Right forelimb (tissue), 1 donor: Measurements from ENCODE around the gene FBXL15.
"Not testable (repeated sequence)": the region's sequence is repeated elsewhere in the genome, so short reads cannot be mapped to it uniquely, and the experiment has no call there.

ENCODE experiments used
- DNase-seq: peaks from one replicate; pipeline ENCODE4 v3.0.0-alpha.2; 2018

The FBXL15 gene

DNA sequence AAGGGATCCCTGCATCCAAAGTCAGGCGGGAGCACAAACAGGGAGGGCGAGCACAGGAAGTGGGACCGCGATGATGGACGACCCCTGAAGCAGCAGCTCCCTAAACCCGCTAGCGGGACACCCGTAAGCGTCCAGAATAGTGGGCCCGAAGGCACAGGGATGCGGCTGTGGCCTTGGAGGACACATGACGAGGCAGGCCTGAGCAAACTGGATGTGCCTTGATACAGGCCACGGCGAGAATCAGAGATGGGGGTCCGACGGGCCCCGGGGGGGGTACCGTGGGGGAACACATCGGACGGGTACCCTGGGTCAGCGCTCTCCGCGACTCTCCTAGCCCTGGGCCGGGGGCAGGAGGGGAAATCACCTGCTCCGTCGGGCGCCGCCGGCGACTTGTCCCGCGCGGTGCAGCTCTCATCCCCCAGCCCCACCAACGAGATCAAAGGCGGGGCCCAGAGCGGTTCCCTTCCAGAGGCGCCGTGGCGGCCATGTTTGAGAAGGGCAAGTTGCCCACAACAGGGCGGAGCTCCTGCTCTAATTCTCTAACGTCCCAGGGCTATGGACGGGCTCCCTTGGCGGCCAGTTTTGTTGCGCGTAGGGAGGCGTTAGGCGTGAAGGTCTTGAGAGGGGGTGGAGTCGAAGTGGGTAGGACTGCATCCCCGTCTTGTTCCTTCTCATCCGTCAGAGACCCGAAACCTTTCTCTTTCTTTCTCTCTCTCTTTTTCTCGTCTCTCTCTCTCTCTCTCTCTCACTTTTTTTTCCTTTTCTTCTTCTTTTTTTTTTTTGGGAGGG lies 11.7 kb downstream of the FBXL15 start, which contains the start of gene CUEDC2:
Gene CUEDC2 (minus strand): TSS at position 413 of the 789 bp plus-strand sequence. CDS start 7,386 bp downstream, outside the sequence.
- DNase-seq = peak; percentile 99

- no peak for DNase-seq
Observed at GRCh38 chr10:102433619-102434046, 13.0 kb downstream of the FBXL15 start.

DNA sequence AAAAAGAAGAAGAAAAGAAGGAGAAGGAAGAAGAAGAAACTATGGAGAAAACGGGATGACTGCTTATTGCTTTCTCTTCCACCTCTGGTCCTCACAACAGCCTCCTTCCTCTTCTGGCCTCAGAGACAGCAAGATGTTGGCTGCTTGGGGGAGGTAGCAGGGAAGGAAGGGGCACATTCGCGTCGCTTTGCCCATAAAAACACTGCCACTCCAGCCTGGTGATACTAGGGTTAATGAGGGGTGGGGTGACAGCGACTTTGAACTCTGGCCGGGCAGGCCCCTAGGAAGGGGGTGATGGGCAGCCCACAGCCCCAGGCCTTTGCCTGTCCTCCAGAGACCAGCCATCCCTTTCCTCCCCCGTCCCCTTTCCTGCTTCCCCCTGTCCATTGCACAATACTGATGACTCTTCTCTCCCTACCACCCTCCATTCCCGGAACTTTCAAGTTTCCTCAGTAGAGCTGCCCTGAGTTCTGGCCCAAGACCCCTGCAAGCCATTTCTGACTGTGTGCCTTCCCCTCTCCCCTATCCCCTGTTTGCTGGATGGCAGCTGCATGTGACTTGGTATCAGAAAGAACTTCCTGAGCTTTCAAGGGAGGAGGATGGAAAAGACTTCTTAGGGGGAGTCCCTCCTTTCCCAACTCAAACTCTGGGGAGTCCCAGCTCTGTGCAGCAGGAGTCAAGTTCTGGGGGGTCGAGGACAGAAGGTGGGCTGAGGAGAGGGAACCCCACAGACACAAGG lies 13.9 kb downstream of the FBXL15 start:
- no peak for DNase-seq

DNA sequence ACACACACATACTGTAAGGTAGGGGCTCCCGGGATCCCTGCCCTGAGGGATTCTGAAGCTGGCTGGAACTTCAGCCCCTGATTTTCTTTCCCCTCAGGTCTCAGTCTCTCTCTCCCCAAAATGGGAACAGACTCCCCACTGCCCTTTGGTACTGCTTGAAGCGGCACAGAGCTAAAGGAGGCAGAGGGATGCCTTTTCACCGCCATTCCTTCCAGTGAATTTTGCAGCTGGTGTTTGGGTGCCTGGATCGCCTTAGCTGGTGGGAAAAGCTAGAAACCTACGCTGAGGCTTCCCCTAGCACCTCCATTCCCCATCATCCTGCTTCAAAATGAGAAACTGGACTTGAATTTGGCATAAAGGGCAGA lies 14.5 kb downstream of the FBXL15 start:
- no peak for DNase-seq

GRCh38 chr10:102435529-102436233 lies 15.0 kb downstream of the FBXL15 start:
- no peak for DNase-seq

- DNase-seq = no peak
Observed at GRCh38 chr10:102436312-102436711, 15.7 kb downstream of the FBXL15 start.

DNA sequence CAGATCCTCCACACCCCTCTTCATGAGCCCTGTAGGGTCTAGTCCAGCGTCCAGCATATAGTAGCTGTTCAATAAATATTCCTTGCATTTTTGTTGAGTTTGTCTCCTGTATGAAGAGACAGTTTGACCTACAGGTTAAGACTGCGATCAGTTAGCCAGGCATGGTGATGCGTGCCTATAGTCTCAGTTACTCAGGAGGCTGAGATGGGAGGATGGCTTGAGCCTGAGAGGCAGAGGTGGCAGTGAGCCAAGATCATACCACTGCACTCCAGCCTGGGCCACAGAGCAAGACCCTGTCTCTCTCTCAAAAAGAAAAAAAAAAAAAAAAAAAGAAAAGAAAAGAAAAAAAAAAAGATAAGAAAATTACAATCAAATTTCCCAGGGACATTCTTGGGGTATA lies 16.9 kb downstream of the FBXL15 start:
- DNase-seq = no peak

- no peak for DNase-seq
Observed at GRCh38 chr10:102438374-102438773, 17.7 kb downstream of the FBXL15 start.

- no peak for DNase-seq
Observed at GRCh38 chr10:102444851-102445250, 24.2 kb downstream of the FBXL15 start.

GRCh38 chr10:102449321-102450123 lies 28.9 kb downstream of the FBXL15 start:
- DNase-seq = no peak

DNA sequence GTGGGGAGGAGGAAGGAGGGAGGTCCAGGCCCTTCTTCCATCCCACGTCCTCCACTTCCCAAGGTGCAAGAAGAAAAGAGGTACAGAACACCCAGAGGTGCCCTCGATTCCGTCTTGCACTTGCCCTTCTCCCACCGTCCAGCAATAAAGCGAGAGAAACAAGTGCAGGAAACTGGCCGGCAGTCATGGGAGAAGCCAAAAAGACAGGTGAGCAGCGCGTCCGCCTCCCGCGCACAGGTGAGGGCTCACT lies 29.4 kb downstream of the FBXL15 start:
- DNase-seq = no peak

DNA sequence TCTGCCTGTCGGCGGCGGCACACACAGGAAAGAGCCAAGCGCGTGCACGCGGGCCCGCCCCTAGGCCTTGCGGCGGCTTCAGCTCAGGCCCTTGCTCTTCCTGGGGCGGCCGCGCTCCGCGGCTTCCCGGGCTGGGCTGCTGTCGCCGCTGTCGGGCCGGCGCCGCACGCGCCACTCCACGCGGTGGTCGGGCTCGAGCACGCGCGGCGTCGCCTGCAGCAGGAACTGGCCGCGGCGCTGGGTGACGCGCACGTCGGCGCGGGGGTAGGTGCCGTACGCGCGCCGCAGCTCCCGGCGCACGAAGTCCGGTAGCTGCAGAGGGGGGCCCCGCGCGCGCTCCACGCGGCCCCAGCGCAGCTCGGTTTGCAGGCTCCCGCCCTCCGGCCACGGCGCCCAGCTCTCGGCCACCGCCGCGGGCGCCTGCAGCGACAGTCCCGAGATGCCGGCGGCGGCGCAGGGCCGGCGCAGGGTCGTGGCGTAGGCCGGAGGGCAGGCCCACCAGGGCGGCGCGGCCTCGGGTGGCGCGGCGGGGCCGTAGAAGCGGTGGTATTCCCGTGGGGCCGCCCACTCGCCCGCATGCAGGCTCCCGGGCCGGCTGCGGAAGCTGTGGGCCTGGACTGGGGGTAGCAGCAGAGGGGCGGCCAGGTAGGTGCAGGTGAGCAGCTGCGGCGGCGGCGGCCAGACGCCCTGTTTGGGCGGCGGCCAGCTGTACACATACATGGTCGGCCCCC lies 29.9 kb downstream of the FBXL15 start:
- peak; percentile 87 for DNase-seq

DNA sequence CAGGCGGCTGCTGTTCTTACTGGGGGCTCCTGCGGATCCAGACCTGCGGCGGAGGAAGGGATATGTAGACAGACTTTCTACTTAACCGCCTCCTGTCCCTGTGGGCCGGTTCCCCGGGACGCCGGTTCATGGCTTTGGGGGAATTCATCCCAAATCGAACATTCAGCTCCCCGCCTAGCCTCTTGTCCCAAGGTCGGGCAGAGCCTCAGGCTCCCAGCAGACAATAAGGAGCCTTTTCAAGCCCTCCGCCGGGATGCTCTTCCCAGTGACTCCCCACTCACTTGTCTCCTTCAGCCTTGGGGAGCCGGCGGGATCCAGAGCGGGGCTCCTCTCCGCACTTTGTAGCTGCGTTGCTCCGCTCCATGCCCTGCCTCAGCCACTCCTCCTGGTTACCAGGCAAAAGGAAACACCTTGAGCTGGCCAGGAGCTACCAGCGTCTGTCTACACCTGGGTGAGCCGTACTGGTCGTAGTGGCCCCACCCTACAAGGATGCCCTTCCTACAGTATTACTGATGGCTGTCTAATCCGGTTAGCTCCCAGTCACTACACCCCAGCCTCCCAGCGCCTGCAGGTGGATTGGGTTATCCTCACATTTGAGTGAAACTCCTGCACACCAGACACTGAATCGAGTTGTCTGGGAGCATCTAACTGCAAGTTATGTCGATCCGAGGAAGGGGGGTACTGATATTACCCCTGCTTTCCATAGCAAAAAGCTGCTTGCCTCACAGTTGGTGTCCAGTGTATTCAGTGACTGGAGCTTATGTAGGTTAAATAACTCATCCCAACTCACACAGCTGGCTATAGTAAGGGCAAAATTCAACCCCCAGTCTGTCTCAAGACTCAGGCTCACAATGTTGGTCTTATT lies 30.7 kb downstream of the FBXL15 start, which contains the start of gene C10orf95:
Gene C10orf95 (minus strand): TSS at position 439 of the 865 bp plus-strand sequence. CDS start 450 bp downstream, outside the sequence.
- DNase-seq = no peak

GRCh38 chr10:102452672-102453340 lies 32.2 kb downstream of the FBXL15 start:
- no peak for DNase-seq

DNA sequence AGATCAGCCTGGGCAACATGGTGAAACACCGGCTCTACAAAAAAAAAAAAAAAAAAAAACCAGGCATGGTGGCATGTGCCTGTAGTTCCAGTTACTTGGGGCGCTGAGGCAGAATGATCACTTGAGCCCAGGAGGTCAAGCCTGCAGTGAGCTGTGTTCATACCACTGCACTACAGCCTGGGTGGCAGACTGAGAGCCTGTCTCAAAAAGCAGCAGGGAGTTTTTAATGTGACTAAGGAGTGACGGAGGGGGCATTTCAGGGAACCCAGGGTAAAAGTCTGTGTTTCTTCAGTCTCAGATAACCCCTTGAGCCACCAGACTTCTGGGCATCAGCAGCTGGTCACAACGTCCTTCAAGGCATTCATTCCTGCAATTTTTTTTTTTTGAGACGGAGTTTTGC lies 32.9 kb downstream of the FBXL15 start:
- no peak for DNase-seq

DNA sequence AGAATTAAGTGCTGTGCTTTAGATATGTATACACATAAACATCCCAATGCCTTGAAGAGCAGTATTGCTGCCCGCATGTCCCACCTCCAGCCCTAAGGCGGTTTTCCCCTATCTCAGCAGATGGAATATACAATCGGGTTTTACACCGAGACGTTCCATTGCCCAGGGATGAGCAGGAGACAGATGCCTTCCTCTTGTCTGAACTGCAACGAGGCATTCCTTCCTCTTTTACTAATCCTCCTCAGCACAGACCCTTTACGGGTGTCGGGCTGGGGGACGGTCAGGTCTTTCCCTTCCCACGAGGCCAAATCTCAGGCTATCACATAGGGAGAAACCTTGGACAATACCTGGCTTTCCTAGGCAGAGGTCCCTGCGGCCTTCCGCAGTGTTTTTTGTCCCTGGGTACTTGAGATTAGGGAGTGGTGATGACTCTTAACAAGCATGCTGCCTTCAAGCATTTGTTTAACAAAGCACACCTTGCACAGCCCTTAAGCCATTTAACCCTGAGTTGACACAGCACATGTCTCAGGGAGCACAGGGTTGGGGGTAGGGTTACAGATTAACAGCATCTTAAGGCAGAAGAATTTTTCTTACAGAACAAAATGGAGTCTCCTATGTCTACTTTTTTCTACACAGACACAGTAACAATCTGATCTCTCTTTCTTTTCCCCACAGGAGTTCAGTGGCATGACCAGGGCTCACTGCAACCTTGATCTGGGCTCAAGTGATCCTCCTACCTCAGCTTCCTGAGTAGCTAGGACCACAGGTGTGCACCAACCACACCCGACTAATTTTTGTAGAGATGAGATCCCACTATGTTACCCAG lies 34.2 kb downstream of the FBXL15 start:
- DNase-seq = not testable (repeated sequence)

GRCh38 chr10:102455893-102456471 lies 35.3 kb downstream of the FBXL15 start:
- DNase-seq = no peak

GRCh38 chr10:102457591-102458150 lies 37.0 kb downstream of the FBXL15 start:
- DNase-seq = no peak

DNA sequence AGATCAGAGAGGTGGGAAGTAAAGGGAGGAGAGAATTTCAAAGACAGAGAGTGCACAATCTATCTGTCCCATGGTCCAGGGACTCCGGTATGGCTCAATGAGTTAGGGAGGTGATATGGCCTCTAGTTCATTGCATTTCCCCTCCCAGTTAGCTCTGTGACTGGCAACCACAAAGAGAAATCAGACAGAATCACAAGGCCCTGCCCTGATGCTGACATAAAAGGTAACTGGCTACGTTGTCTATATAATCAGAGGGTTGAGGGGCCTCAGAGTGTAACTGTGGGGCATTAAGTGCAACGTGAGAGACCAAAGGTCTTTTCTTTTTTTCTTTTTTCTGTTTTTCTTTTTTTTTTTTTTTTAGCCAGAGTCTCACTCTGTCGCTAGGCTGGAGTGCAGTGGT lies 38.0 kb downstream of the FBXL15 start:
- DNase-seq = no peak
